ENCODE results near the gene ETDB.

DNA sequence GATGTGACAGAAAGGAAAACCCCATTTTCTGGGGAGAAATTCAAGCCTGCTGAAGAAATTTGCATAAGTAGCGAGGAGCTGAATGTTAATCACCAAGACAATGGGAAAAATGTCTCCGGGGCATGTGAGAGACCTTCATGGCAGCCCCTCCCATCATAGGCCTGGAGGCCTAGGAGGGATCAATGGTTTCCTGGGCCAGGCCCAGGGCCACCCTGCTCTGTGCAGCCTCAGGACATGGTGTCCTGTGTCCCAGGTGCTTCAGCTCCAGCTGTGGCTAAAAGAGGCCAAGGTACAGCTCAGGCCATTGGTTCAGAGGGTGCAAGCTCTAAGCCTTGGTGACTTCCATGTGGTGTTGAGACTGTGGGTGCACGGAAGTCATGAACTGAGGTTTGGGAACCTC lies 31.2 kb downstream of the ETDB start:
- TF ChIP-seq, protein P1, sequence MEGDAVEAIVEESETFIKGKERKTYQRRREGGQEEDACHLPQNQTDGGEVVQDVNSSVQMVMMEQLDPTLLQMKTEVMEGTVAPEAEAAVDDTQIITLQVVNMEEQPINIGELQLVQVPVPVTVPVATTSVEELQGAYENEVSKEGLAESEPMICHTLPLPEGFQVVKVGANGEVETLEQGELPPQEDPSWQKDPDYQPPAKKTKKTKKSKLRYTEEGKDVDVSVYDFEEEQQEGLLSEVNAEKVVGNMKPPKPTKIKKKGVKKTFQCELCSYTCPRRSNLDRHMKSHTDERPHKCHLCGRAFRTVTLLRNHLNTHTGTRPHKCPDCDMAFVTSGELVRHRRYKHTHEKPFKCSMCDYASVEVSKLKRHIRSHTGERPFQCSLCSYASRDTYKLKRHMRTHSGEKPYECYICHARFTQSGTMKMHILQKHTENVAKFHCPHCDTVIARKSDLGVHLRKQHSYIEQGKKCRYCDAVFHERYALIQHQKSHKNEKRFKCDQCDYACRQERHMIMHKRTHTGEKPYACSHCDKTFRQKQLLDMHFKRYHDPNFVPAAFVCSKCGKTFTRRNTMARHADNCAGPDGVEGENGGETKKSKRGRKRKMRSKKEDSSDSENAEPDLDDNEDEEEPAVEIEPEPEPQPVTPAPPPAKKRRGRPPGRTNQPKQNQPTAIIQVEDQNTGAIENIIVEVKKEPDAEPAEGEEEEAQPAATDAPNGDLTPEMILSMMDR (IDR thresholded peaks at IDR 0.05) = no peak
- no peak for TF ChIP-seq POLR2A (IDR thresholded peaks at IDR 0.05)
- TF ChIP-seq EP300 (IDR thresholded peaks at IDR 0.05) = no peak
